A549 treated with AZD9567 at 1 μM for 4 hours (cell line): ENCODE results near the gene MITD1. TPM values are rescaled to one million over a fixed set of nuclear protein-coding genes. Genes with fewer than 3 reads are reported as not detected.

Experiments
- total RNA-seq: library from RNA; stranded (reverse); fragments of 200-300 nt; extraction: Qiagen RNA extraction; gene quantifications from 5 replicates; pipeline ENCODE4 v1.2.3, GENCODE V29; 2022; ENCODE audit not compliant: insufficient read depth

MITD1 gene
- total RNA-seq = 23.9 to 27.5 TPM (median 25.1 TPM) in 5 replicates

GRCh38 chr2:99180755-99181623 lies at the start of gene MITD1, which contains the start of gene MRPL30:
TSS of gene MITD1 (minus strand) at chr2:99181058. CDS start at chr2:99180981, 77 bp downstream.
TSS of gene MRPL30 (plus strand) at chr2:99181184. CDS start at chr2:99186204, 5,020 bp downstream.

GRCh38 chr2:99154643-99155536 lies 26.0 kb downstream of the MITD1 start, which contains the start of the genes LIPT1 and TSGA10:
TSS of gene LIPT1 (plus strand) at chr2:99154967. CDS start at chr2:99161958, 6,991 bp downstream.
TSS of gene TSGA10 (minus strand) at chr2:99154942. CDS start at chr2:99109439, 45,503 bp downstream.

GRCh38 chr2:99141110-99142108 lies 39.4 kb downstream of the MITD1 start, which contains the start of gene C2orf15:
TSS of gene C2orf15 (plus strand) at chr2:99141707. CDS start at chr2:99150559, 8,852 bp downstream.

Other genes with a start within 250 kb of the MITD1 start
- gene CRACDL, start 244.8 kb downstream of the MITD1 start, total RNA-seq = 0.66 to 3.1 TPM (median 2.9 TPM) in 5 replicates
- gene C2orf15, start 39.4 kb downstream of the MITD1 start, total RNA-seq = 0.42 to 0.70 TPM (median 0.54 TPM) in 4 of 5 replicates, not detected in the other
- gene TSGA10, start 26.1 kb downstream of the MITD1 start, total RNA-seq = 2.3 to 6.0 TPM (median 4.5 TPM) in 5 replicates
- 3.5 to 4.2 TPM (median 4.0 TPM) in 5 replicates for gene LIPT1, start 26.1 kb downstream of the MITD1 start, total RNA-seq
- gene MRPL30, start 126 bp upstream of the MITD1 start, total RNA-seq = 31.1 to 67.7 TPM (median 34.1 TPM) in 5 replicates
- not detected in 5 replicates for gene LYG2, start 74.6 kb upstream of the MITD1 start, total RNA-seq
- 1.7 to 2.4 TPM (median 1.9 TPM) in 4 of 5 replicates, not detected in the other for gene LYG1, start 120.1 kb upstream of the MITD1 start, total RNA-seq
- 38.3 to 55.0 TPM (median 43.4 TPM) in 5 replicates for gene TXNDC9, start 155.3 kb upstream of the MITD1 start, total RNA-seq
- 54.9 to 80.0 TPM (median 55.3 TPM) in 5 replicates for gene EIF5B, start 156.3 kb upstream of the MITD1 start, total RNA-seq